Epidermal melanocyte (primary cell): Measurements from ENCODE around the gene BMP3.
"Not testable (repeated sequence)": the region's sequence is repeated elsewhere in the genome, so short reads cannot be mapped to it uniquely, and the experiment has no call there.

ENCODE experiments used
- DNase-seq: peaks from one replicate; pipeline ENCODE4 v3.0.0; 2011; ENCODE audit warnings: low spot score; ENCODE audit not compliant: insufficient read length

The BMP3 gene, protein sequence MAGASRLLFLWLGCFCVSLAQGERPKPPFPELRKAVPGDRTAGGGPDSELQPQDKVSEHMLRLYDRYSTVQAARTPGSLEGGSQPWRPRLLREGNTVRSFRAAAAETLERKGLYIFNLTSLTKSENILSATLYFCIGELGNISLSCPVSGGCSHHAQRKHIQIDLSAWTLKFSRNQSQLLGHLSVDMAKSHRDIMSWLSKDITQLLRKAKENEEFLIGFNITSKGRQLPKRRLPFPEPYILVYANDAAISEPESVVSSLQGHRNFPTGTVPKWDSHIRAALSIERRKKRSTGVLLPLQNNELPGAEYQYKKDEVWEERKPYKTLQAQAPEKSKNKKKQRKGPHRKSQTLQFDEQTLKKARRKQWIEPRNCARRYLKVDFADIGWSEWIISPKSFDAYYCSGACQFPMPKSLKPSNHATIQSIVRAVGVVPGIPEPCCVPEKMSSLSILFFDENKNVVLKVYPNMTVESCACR

DNA sequence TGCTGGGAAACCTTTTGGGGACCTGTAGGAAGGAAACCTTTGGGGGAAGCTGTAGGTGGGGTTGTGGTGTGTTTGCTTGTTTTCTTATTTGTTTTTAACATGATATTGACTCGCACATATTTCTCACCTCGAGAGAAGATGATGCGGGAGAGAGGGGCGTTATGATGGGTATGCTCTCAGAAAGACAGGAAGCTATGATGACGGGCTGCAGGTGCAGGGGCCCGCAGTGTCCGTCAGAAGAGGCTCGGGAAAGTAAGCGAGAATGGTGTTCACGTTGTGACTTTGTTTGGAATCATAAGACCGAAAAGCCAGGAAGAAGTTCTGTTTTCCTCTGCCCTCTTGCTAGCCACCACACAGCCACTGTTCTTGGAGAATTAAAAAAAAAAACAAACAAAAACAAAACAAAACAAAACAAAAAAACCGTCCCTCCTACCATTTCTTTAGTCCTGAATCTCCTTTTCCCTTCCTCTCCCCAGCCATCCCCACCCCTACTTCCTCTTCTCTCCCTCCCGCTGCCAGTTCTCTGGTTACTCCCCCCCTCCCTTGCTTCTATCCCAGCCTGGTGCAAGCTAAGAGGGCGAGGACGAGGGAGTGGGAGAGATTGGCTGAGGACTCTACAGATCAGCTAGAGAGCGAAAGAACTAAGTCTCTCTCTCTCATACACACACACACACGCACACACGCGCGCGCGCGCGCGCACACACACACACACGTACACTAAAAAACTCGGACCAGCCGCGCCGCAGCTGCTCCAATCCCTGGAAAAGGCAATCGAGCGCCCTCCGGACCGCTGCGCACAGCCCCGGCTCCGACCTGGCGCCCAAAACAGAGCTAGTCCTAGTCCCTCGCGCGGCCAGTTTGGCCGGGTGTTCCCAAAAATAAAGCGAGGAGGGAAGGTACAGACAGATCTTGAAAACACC is at the start of gene BMP3:
Gene BMP3, plus strand, starts transcription at position 648 of the 920 bp plus-strand sequence. CDS start 577 bp downstream, outside the sequence.
- no peak for DNase-seq

DNA sequence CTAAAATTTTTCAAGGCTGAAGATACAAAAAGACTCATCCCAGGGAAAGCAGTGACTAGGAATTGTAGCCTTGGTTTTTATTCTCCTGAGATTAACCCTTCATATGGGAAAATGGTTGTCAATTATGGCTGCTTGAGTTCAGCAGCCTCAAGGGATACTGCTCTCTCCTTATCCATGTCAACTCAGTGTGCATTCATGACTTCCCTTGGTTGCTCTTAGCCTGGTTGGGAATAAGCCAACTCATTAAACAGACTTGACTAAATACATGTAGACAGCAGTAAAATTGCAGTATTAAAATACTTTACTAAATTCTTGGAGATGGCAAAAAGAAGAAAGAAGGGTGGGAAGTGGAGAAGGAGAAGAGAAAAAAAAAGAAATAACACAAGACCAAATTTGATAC is 44.5 kb upstream of the BMP3 start:
- no peak for DNase-seq

DNA sequence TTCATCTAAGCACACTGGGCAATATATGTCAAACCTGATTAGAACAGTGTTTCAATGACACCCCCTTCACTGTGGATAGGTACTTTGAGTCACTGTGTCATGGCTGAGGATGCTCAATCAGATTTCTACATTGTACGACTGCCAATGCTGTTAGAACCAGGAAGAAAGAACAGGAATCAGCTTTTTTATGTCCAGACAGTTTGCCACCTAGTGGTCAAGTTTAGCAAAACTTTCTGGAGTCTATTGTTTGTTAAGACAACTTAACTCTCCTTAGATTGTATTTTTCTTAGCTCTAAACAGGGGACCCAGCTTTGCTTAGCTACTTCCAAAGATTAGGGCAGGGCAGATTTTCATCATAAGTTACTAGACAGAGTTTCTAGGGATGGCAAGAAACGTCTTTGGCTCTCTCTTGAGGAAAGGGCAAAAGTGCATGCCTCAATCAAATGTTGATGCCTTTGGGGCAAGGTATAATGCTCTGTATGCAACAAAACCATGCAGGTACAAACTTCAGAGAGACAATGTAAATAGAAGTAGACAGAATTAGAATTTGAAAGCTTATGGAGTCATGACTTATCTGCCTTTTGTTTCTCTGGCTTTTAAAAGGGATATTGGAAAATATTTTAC is 40.5 kb upstream of the BMP3 start:
- no peak for DNase-seq

DNA sequence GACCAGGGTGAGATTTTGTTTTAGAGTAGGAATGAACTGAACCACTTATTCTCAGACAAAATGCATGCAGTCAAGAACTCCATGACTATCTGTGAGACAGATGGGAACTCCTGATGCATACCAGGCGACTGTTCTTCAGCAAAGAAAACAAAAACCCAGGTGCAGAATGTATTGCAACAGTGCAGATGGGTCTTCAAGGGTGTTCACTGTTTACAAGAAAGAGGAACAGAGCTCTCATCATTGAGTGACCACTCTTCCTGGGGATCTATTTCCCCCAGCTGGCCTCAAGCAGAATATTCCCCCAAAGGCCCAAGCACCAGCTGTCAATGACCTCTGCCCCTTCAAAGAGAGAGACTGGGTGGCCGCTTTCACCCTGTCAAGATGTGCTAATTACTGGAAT is 39.7 kb upstream of the BMP3 start:
- DNase-seq, result no peak

DNA sequence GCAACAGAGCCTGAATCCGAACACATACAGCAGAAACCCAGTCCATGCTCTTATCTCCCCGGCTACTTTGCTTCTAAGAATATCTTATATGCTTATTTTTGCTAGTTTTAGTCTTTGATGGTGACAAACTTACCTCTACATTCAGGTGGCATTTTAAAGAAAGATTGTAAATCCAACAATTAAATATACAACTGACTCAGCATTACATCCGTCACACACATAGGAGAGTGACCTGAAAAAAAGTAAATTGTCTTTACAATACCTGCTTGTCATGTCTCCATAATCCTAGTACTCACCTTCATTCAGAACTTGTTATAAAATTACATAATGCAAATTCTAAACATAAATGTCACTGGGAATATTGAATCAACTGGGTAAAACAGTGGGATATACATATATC is 30.6 kb upstream of the BMP3 start:
- DNase-seq, result no peak

DNA sequence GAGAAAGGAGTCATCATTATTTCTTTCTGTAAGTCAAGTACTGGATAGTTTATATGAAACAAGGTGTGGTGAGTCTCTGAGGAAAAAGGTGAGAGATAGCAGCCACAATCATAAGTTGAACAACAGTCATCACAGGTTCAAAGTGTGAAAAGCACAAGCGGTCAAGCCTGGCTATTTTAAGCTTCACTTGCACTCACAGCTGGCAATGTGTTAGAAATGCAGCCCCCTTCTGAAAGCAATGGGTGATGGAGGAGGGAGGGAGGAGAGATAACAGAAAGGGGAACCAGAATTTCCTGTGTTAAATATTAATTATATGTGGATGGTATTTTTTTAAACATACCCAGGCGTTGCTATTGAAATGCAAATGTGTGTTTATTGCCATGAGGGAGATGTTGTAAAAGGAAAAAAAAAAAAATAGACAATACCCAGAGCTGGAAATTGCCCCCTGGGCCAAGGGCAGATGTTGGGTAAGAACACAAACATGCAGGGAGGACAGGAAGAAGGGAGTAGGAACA is 26.9 kb upstream of the BMP3 start:
- no peak for DNase-seq

DNA sequence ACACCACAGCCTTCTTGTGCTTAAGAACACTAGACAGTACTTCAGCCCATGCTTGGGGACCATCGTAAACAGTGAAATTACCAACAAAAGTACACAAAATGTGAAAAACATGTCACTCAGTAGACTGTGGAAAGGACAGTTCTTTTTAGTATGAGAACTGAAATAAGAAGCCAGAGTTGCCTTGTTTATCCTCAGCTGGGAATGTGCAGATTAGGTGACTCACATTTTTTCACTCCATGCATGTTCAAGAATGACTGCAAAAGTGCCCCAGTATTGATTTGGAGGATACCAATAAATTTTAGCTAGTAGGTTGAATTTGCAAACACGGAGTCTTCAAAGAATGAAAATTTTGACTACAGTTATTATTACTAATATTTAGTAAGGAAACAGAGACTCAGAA is 23.1 kb upstream of the BMP3 start:
- no peak for DNase-seq

DNA sequence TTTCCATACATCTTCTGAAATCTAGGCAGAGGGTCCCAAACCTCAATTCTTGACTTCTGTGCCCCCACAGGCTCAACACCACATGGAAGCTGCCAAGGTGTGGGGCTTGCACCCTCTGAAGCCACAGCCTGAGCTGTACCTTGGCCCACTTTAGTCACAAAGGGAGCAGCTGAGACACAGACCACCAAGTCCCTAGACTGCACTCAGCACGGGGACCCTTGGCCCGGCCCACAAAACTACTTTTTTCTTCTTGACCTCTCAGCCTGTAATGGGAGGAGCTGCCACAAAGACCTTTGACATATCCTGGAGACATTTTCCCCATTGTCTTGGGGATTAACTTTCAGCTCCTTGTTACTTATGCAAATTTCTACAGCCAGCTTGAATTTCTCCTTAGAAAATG is 13.9 kb upstream of the BMP3 start:
- not testable (repeated sequence) for DNase-seq

DNA sequence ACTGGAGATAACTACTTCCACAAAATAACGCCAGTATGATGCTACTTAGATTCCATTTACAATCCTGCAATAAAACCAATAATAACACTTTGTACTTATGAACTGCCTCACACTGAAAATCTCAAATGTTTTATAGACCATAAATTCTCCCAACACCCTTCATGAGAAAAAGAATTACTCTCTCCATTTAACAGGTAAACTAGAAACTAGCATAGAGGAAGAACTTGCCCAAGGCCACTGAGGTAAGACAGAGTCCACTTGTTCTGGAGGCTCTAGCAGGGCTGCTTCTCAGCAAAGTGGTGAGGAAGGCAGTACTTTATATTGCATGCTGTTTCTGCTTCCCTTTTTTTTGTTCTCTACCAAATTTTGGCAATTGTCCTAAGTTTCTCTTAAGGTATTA is 11.5 kb upstream of the BMP3 start:
- no peak for DNase-seq

DNA sequence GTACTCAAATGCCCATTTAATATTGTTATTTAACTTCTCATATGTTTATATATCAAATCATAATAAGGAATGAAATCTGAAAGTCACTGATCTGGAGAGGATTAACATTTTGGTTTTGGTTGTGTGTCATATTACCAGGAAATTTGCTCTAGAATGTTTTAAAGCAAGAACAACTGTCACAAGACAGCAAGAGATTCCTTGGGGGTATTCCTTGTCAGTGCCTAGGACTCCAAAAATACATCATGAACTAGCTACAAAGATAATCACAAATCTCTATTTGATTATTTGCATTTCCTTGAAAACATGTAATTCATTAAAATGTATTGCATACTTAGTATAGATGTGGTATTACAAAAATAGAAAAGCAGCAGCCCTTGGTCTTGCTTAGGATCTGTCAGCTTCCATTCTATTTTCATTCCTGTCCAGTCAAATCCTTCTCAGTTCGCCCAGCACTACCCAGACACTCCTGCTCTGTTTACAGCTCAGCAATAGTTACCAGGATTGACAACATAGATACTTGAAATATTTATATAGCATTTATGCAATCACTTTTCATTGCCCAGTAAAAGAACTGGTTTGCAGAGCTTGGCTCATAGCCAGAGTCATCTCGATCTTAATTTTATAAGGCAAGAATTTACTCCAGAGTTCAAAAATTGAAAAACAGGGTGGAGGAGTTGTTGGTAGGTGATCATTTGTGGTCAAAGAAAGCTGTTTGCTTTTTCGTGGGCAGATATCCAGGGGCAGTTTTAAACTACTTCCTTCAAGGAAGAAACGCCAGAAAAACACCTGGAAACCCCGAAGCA is 9.2 kb upstream of the BMP3 start:
- no peak for DNase-seq

DNA sequence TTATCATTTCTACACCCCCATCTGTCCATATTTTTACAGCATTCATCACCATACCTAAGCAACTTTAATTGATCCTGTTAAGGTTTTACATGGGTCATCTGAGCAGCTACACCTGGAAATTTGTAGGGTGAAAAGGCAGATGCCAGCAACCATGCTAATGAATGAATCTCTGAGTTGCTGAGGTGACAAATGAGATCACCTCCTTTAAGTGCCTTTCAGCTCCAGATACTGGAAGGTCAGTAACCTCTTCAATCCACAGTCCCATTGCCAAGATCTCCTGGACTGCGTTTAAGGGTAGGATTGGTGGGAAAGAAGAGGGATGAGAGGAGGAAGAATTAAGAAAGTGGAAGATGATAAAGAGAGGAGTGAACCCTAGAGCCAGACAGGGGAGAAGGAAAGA is 8.5 kb upstream of the BMP3 start:
- no peak for DNase-seq

DNA sequence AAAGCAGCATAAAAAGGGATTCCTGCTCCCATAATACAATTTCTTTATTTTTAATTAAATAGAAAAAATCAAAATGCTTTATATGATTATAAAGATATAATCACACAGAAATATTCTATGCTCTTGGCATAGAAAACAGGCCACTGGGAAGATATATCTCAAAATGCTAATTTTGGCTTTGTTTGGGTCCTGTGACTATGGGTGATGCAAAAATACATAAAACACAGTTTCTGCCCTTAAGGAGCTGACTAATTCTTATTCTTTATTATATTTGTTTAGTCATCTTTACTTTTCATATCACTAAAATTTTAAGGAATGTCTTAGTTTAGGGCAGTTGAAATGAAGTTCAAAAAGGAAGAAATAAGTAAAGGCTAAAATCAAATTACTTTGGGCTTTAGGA is 7.0 kb upstream of the BMP3 start:
- no peak for DNase-seq

DNA sequence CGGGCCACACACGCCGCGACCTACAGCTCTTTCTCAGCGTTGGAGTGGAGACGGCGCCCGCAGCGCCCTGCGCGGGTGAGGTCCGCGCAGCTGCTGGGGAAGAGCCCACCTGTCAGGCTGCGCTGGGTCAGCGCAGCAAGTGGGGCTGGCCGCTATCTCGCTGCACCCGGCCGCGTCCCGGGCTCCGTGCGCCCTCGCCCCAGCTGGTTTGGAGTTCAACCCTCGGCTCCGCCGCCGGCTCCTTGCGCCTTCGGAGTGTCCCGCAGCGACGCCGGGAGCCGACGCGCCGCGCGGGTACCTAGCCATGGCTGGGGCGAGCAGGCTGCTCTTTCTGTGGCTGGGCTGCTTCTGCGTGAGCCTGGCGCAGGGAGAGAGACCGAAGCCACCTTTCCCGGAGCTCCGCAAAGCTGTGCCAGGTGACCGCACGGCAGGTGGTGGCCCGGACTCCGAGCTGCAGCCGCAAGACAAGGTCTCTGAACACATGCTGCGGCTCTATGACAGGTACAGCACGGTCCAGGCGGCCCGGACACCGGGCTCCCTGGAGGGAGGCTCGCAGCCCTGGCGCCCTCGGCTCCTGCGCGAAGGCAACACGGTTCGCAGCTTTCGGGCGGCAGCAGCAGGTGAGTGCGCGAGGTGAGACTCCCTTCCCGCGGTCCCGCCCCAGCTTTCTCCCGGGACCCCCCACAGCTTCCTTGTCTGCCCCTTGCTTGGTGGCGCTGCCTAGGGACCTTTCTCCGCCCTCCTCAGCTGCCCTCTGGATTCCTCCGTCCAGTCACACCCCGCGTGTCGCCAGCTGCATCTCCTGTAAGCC is 678 bp downstream of the BMP3 start:
- no peak for DNase-seq

DNA sequence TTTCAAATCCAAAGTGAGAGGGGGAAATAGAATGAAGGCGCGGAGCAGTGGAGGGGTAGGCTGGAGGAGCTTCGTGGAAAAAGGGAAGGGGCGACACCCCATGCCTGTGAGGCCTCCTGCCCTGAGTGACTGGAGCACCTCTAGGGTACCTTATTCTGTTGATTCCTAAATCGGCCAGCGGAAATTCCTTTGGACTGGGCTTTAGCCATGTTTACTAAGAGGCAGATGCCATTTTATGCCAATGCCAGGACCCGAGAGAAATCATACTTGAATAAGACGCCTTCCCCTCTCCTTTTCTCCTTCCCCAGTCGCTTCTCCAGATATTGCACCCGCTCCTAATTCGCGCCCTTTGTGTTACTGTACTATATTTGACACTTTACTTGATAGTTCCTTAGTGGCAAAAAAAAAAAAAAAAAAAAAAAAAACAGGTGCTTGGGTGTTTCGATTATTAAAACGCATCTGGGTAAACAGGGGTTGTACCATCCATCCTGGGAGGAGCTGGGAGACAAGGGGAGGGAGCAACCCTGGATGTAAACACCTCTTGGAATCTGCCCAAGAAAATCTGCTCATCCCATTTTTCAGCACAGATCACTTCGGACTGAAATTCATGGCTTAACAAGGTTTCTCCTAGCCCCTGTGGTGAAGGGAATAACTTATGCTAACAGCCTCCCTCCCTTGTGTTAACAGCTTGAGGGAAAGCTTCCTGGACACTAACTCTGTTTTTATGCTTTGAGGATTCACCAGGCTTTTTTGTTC is 1.5 kb downstream of the BMP3 start:
- no peak for DNase-seq

DNA sequence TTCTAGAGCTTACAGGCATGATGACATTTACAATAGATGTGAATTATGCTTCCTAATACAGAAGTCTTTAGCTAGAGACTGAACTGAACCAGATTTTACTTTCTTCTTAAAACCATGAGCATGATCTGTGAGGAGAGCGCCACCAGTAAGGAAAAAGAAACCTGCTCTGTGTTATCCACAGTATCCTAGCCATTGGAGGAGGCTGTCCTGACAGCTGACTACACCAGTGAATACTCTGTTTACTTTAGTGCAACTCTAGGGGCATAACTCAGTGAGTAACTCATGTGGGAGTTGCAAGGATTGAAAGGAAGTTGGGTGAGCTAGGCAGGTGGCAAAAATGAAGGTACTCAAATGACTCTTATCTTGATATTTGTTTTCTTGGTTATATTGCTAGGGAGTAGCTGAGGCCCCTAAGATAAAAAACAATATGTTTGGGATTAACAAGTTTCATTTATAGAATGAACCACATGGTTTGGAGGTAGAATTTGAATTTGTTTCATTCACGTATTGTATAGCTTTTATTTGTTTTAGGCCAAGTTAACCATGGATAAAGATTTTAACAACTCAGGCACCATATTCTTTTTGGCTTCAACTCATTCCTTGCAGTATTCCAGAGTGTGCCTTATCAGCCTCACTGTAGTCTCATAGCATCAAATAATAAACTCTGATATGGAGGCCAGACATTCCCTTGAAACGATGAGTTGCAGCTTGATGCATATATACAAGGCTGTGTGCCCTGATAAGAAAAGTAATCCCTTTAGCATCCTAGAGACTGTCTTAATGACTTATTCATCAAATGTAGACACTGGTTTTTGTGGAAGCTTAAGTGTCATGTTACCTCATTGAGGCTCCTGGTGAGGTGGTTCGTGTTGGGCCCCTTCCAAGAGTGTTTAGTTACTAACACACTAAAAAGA is 2.5 kb downstream of the BMP3 start:
- DNase-seq, result no peak

DNA sequence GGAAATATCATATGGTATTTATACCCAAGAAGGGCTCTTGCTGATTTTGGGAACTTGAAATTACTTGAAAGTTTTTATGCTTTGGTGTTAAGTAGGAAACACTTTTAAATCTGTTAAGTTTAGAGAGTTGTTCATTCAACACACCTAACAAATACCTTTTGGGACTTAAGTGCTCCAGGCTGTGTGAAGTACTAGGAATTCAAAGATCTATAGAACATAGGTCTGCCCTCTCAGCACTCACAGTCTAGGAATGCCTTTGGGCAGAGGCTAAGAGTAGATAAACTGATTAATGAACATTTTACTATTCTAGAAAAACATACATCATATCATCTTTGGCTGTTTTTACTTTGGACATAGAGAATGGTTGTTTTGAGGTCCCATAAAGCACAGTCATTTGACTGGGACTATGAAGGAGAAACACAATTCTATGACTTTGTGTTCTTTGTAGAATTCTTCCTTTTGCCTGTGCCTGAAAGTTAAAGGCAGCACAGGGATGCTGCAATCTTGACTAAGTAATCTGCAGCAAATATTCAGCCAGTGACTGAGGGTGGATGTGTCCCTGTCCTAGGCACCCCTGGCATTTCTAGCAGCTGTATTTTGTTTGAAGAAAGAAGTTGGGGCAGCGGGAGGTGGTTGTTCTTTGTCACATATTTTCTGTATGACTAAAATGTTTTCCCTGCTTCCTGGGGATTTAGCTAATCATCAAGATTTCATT is 8.3 kb downstream of the BMP3 start:
- no peak for DNase-seq

DNA sequence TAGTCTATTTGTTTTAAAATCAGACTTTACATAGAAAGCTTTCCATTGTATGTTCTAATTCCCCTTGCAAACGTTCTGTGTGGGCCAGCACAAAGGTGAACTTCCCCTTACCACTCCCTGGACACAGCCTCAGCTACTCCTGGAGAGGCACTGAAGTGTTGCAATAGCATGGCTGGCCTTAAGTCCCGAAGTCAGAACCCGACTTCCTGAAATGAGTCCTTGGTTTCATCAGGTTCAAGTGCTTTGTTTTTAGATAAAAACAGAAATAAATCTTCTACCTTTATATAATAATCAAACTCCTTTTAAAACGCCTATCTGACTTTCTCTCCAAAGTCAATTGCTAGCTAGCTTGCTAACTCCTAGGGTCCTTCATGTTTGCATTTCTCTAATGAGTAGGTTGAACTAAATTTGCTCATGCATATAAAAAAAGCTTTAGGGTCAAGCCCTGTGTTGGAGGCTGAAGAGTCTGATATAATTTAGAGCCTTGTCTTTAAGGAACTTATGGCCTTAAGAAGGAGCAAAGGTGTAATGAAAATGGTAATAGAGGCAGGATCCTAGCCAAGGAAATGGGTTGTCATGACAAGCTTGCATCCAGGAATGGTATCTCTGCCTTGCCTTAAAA is 9.0 kb downstream of the BMP3 start:
- no peak for DNase-seq
